DND-41 (cell line): ENCODE results near the gene CCS.

ENCODE experiments used
- EZH2 ChIP-seq: IDR thresholded peaks from 3 replicates; pipeline ENCODE4 v1.6.1; 2012; ENCODE audit warnings: borderline replicate concordance, low read depth, mild to moderate bottlenecking, moderate library complexity, low read length, inconsistent platforms; ENCODE audit not compliant: severe bottlenecking
- TF ChIP-seq, protein P1 (sequence below): IDR thresholded peaks from 2 replicates; pipeline ENCODE4 v1.5.1; 2012; ENCODE audit warnings: borderline replicate concordance, low read length, moderate library complexity, mild to moderate bottlenecking; ENCODE audit not compliant: poor library complexity, severe bottlenecking; ENCODE audit errors: extremely low read depth

DNA sequence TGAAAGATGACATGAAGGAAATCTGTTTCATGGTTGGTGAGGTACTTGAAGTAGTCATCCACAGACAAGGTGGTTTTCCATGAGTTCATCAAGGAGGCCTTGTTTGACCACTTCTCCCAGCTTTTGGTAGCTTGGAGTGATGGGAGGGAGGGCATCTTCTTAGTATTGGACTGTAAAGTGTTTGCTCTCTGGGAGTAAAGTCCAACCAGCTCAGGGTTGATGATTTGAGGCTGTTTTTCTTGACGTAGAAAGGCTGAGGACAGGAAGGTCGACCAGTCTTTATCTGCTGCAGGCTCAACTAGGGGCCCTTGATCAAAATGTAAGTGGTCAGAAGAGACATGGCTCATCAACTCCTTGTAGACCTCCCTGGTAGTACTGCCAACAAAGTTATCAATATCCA, 1.8 kb upstream of the CCS start:
- TF ChIP-seq, protein P1, sequence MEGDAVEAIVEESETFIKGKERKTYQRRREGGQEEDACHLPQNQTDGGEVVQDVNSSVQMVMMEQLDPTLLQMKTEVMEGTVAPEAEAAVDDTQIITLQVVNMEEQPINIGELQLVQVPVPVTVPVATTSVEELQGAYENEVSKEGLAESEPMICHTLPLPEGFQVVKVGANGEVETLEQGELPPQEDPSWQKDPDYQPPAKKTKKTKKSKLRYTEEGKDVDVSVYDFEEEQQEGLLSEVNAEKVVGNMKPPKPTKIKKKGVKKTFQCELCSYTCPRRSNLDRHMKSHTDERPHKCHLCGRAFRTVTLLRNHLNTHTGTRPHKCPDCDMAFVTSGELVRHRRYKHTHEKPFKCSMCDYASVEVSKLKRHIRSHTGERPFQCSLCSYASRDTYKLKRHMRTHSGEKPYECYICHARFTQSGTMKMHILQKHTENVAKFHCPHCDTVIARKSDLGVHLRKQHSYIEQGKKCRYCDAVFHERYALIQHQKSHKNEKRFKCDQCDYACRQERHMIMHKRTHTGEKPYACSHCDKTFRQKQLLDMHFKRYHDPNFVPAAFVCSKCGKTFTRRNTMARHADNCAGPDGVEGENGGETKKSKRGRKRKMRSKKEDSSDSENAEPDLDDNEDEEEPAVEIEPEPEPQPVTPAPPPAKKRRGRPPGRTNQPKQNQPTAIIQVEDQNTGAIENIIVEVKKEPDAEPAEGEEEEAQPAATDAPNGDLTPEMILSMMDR: no peak
- no peak for TF ChIP-seq EZH2
